Measurements from ENCODE around the gene RPE.

DNA sequence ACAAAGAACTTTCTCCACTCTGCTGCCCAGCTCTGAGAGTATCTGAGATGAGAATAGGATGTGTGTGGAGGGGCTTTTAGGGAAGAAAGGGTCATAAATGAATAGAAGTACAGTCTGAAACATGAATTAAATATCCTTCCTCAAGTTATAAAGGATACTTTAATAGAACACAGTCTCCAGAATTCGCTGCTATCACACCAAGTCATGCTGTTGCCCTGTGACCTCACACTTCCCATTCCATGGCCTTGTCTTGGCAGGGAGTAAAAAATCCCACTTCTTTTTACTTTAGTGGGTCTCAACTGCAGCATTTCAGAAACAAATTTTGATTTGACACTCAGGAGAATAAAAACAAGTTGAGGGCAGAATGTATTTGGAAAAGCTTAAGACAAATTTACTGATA lies 3.8 kb upstream of the RPE start:
- TF ChIP-seq, protein P1, sequence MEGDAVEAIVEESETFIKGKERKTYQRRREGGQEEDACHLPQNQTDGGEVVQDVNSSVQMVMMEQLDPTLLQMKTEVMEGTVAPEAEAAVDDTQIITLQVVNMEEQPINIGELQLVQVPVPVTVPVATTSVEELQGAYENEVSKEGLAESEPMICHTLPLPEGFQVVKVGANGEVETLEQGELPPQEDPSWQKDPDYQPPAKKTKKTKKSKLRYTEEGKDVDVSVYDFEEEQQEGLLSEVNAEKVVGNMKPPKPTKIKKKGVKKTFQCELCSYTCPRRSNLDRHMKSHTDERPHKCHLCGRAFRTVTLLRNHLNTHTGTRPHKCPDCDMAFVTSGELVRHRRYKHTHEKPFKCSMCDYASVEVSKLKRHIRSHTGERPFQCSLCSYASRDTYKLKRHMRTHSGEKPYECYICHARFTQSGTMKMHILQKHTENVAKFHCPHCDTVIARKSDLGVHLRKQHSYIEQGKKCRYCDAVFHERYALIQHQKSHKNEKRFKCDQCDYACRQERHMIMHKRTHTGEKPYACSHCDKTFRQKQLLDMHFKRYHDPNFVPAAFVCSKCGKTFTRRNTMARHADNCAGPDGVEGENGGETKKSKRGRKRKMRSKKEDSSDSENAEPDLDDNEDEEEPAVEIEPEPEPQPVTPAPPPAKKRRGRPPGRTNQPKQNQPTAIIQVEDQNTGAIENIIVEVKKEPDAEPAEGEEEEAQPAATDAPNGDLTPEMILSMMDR (IDR thresholded peaks at IDR 0.05; ENCODE audit: borderline replicate concordance, extremely low read depth, low read length, poor library complexity, severe bottlenecking): no peak
- TF ChIP-seq EZH2 (IDR thresholded peaks at IDR 0.05; ENCODE audit: borderline replicate concordance, low read depth, low read length, severe bottlenecking): no peak
